GM10266 (cell line): ENCODE results near the gene VEGFA.

Experiments
- DNase-seq: peaks from one replicate; pipeline ENCODE4 v3.0.0; 2012; ENCODE audit errors: extremely low spot score
- TF ChIP-seq, protein P1 (sequence below): IDR thresholded peaks from 2 replicates; pipeline ENCODE4 v1.5.1; 2012; ENCODE audit warnings: mild to moderate bottlenecking, low read depth; ENCODE audit not compliant: control insufficient read depth, insufficient read depth; ENCODE audit errors: missing control alignments

VEGFA gene

DNA sequence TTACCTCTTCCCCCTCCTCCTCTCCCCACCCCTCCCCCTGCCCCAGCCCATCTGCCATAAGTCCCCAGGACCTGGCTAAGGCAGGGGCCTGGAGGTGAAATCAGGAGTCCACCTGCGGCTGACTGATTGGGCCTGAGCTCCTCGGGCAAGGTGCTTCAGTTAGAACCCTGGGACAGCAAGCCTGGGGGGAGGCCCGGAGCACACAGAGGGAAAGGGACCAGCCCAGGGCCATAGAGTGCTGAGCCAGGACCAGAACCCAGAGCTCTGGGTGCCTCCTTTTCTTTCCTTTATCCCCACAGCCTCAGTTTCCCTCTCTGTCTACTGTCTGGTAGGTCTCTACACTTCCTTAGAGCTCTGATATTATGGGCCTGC is 35.7 kb upstream of the VEGFA start:
- TF ChIP-seq, protein P1, sequence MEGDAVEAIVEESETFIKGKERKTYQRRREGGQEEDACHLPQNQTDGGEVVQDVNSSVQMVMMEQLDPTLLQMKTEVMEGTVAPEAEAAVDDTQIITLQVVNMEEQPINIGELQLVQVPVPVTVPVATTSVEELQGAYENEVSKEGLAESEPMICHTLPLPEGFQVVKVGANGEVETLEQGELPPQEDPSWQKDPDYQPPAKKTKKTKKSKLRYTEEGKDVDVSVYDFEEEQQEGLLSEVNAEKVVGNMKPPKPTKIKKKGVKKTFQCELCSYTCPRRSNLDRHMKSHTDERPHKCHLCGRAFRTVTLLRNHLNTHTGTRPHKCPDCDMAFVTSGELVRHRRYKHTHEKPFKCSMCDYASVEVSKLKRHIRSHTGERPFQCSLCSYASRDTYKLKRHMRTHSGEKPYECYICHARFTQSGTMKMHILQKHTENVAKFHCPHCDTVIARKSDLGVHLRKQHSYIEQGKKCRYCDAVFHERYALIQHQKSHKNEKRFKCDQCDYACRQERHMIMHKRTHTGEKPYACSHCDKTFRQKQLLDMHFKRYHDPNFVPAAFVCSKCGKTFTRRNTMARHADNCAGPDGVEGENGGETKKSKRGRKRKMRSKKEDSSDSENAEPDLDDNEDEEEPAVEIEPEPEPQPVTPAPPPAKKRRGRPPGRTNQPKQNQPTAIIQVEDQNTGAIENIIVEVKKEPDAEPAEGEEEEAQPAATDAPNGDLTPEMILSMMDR = no peak
- DNase-seq = no peak

DNA sequence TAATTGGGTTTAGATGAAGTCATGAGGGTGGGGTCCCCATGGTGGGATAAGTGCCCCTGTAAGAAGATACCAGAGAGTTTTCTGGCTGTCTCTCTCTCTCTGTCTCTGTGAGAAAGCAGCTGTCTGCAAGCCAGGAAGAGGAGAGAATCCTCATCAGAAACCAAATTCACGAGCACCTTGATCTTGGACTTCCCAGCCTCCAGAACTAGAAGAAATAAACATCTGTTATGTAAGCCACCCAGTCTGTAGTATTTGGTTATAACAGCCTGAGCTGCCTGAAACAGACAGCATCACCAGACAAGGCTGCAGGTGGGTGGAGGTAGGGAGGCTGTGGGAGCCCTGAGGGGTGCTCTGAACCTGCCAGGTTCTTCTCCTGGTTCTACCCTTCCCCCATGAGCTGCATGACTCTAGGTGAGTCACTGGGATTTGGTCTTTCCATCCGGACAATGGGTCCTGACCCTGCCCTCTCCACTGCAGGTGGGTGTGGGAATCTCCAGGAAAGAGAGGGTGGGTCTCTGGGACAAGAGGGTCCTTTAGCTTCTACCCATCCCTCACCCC is 34.3 kb upstream of the VEGFA start:
- no peak for DNase-seq
- TF ChIP-seq, protein P1 = no peak

DNA sequence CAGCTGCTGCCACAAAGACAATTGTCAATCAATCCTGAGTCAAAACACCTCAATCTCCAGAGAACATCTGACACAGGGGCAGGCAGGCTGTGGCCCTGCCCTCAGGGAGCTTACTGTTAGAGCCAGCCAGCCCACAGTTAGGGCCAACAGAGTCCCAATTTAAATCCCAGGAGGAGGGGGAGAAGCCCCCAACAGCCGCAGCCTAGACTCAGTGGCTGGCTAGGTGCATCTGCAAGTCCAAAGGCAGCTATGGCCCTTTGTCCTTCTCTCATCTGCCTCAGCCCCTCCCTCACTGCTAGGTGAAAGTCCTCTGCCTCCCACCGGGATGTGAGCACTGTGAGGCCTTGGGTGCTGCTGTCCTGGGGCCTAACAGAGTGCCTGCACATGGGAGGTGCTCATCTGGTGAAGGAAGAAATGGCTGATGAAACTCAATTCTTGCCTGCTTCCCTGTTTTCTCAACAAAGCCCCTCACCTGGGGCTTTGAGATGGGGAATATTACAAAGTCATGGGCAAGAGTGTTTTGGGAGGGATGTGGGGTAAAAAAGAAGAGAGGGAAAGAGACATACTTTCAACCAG is 33.7 kb upstream of the VEGFA start:
- DNase-seq = no peak
- TF ChIP-seq, protein P1 = no peak

DNA sequence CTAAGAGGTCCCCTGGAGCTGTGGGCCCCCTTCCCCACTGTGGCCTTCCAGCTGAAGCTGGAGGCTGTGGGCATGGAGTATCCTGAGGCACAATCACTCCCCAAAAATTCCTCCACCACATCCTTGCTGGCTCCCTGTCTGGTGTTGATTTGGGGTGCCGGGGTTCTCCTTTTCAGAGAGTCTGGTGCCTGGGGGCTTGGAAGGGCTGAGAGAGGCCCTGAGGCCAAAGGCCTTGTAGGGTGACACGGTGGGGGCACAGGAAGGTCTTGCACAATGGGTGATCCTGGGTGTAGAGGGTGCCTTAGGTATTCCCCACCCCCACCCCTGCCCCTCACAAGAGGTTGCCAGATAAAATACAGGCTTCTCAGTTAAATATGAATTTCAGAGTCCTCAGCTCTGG is 33.2 kb upstream of the VEGFA start:
- DNase-seq = no peak
- TF ChIP-seq, protein P1 = no peak

DNA sequence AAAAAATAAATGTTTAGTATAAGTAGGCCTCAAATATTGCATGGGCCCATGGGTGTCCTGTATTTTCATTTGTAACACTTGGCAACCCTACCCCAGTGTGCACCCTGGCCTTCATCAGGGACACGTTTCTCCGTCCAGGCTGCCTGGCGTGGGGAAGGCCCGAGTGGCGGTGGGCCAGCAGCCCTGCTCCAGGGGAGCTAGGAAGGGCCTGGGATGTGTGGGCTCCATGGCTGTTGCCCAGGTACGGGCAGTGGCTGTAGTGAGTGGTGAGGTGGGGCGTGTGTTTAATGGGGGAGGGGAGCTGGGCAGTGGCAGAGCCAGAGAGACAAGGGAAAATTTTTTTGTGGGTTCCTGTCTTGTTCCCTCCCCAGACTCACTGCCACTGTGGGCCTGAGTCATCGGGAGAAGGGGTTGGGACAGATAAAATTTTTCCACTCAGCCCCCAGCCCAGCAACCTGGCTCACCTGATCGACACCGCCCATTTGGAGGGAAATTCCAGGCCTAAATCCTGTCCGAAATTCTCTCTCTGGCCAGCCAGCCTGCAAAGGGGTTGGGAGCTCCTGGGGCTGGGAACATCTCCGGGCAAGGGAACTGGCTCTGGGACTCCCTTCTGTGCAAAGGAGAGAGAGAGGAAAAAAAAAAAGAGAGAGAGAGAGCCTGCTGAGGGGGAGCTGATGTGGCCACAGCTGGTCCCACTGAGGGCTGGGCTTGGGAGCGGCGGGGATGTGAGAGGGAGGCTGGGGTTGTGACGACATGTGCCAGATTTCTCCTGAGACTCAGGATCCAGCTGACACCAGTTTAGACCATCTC is 32.5 kb upstream of the VEGFA start:
- TF ChIP-seq, protein P1 = no peak
- DNase-seq = no peak

DNA sequence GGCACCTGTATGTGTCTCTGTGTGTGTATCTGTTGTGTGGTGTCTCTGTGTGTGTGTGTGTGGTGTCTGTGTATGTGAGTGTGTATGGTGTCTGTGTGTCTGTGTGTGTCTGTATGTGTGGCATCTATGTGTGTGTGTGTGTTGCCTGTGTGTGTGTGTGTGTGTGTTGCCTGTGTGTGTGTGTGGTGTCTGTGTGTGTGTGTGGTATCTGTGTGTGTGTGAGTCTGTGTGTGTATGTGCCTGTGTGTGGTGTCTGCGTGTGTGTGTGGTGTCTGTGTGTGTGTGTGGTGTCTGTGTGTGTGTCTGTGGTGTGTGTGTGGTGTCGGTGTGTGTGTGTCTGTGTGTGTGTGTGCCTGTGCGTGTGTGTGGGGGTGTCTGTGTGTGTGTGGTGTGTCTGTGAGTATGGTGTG is 31.7 kb upstream of the VEGFA start:
- no peak for DNase-seq
- TF ChIP-seq, protein P1 = no peak
